ENCODE results near the gene LZTFL1. TPM values are rescaled to one million over a fixed set of nuclear protein-coding genes. Genes with fewer than 3 reads are reported as not detected.

Gene LZTFL1
- total and polyA plus RNA-seq, 2 donors (not counting 3 experiments of a cell fraction or from before 2014, with no cell fraction given), result 18.2 to 26.1 TPM

DNA sequence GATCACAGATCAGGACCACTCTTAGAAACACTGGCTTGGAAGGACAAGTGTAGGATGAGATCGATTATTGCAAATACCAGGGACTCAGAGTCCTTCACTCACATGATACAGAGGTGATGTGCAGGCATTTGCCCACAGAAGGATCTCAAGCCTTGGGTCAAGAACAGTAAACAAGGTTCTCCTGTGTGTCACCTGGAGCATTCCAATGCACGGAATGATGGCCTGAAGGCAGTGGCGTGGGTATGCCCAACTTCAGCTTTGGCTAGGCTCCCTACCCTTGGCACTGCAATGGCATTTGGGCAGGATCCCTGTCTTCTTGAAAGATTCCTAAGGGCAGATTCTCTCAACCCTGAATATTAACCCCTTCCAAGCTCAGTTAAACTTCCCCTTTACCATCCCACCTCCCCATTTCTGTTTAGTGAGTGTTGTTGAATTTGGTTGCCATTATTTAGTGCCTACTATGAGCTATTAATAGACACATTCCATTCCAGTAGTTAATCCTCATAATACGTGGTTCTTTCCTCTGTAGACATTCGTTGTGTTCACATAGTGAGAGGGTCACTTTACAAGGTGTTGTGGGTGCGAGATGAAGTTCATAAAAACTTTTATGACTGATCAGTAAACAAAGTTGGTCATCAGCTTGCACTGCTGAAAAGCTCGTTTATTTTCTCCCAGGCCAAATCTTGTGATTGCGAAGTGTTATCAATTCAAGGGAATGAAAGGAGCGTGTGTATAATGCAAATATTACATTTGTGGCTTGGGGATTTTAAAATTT lies 1.1 kb upstream of the LZTFL1 start:
- POLR2A ChIA-PET, result interaction anchor here (0.6 kb wide), 1 partner anchor 1253 kb away, joined by 8 read pairs; no protein-coding TSS in a partner anchor

More for the DNA sequence above, 1.1 kb upstream of the LZTFL1 start:
- intact Hi-C loops (cut with micrococcal nuclease) (loop anchor here (1.0 kb wide), 2 partner anchors 25 to 236 kb away; no protein-coding TSS in a partner anchor), dilution Hi-C loops (cut with MboI; ENCODE audit: extremely low pct_ligation_motif_present, low sequenced_read_pairs) (no loop called here)
- Histone ChIP-seq H3K79me2 (ENCODE audit: control insufficient read depth, insufficient read depth, low read length) (no peaks in the 10 kb centered on the region), H3K4me3 (replicated peaks in 1 of 3; ENCODE audit: insufficient read depth in 1 of 3, low read depth in 1 of 3, low read length in 3 of 3) (no peak overlapping the region), H4K20me1 (replicated peaks; ENCODE audit: control insufficient read depth, extremely low read depth, insufficient read depth, low read length) (no peaks in the 10 kb centered on the region), H3K9ac (replicated peaks; ENCODE audit: extremely low read depth, insufficient read depth, low read length) (no peak overlapping the region), H3K36me3 (ENCODE audit: control insufficient read depth in 2 of 2, extremely low read depth in 1 of 2, insufficient read depth in 2 of 2, low read length in 2 of 2) (no peaks in the 10 kb centered on the region), H3K27ac (ENCODE audit: insufficient read depth, low read depth, low read length) (no peak overlapping the region), H3K27me3 (ENCODE audit: control insufficient read depth in 2 of 2, insufficient read depth in 2 of 2, low read length in 2 of 2) (peaks cover 5 to 18% of the 10 kb centered on the region in 2 experiments), H3K4me1 (ENCODE audit: control insufficient read depth, extremely low read depth, insufficient read depth, low read length) (peaks cover 5% of the 10 kb centered on the region), H3K4me2 (ENCODE audit: insufficient read depth, low read length) (no peak overlapping the region), H3K9me1 (replicated peaks; ENCODE audit: control insufficient read depth, extremely low read depth, insufficient read depth, low read length) (no peaks in the 10 kb centered on the region), H3K9me3 (replicated peaks; ENCODE audit: control insufficient read depth, insufficient read depth, low read length) (no peaks in the 10 kb centered on the region), H2AFZ (ENCODE audit: low read depth, low read length) (no peak overlapping the region)
- BruUV-seq (replicated peaks), result no TSS peak
- TF ChIP-seq, protein P1, sequence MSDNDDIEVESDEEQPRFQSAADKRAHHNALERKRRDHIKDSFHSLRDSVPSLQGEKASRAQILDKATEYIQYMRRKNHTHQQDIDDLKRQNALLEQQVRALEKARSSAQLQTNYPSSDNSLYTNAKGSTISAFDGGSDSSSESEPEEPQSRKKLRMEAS (IDR thresholded peaks at IDR 0.05; ENCODE audit: insufficient read depth, insufficient read length), result no peak
- TF ChIP-seq FOS (IDR thresholded peaks at IDR 0.05; ENCODE audit: borderline replicate concordance, insufficient read depth, low read length) (no peak), POLR2A (IDR thresholded peaks at IDR 0.05; ENCODE audit: low read depth, low read length) (no peak), GATA2 (IDR thresholded peaks at IDR 0.05; ENCODE audit: insufficient read depth, insufficient read length, low read depth, low read length) (no peak), EZH2 (IDR thresholded peaks at IDR 0.05; ENCODE audit: borderline replicate concordance, low read depth, low read length, severe bottlenecking) (no peak), POLR2AphosphoS5 (IDR thresholded peaks at IDR 0.05; ENCODE audit: insufficient read depth, low read depth, low read length) (no peak), JUN (IDR thresholded peaks at IDR 0.05; ENCODE audit: borderline replicate concordance, insufficient read depth, insufficient read length, low read depth) (no peak), MYC (IDR thresholded peaks at IDR 0.05; ENCODE audit: low read depth, low read length) (no peak)
- TF ChIP-seq, protein P2, sequence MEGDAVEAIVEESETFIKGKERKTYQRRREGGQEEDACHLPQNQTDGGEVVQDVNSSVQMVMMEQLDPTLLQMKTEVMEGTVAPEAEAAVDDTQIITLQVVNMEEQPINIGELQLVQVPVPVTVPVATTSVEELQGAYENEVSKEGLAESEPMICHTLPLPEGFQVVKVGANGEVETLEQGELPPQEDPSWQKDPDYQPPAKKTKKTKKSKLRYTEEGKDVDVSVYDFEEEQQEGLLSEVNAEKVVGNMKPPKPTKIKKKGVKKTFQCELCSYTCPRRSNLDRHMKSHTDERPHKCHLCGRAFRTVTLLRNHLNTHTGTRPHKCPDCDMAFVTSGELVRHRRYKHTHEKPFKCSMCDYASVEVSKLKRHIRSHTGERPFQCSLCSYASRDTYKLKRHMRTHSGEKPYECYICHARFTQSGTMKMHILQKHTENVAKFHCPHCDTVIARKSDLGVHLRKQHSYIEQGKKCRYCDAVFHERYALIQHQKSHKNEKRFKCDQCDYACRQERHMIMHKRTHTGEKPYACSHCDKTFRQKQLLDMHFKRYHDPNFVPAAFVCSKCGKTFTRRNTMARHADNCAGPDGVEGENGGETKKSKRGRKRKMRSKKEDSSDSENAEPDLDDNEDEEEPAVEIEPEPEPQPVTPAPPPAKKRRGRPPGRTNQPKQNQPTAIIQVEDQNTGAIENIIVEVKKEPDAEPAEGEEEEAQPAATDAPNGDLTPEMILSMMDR (IDR thresholded peaks at IDR 0.05; ENCODE audit: extremely low read depth in 1 of 2, insufficient read depth in 1 of 2, low read depth in 1 of 2, low read length in 2 of 2), result no peak
- no peak for FAIRE-seq
- no peak for DNase-seq (ENCODE audit: low read depth, low spot score)
- CTCF ChIA-PET, result interaction anchor here (1.1 to 2.5 kb wide), 2 partner anchors 25 to 183 kb away, joined by 3 to 7 read pairs; no protein-coding TSS in a partner anchor
